Osteoblast (primary cell): Measurements from ENCODE around the gene WASHC4. TPM values are rescaled to one million over a fixed set of nuclear protein-coding genes. Genes with fewer than 3 reads are reported as not detected.

Source experiments
- DNase-seq: peaks from one replicate; pipeline ENCODE4 v3.0.0; 2011; ENCODE audit warnings: low spot score, mixed read lengths; ENCODE audit not compliant: insufficient read length; ENCODE audit errors: missing footprints
- H2AFZ ChIP-seq: 2 replicates; pipeline ENCODE4 v1.6.0; 2011; ENCODE audit warnings: mild to moderate bottlenecking, low read length
- H3K27ac ChIP-seq: 2 replicates; pipeline ENCODE4 v1.5.1; 2011; ENCODE audit warnings: mild to moderate bottlenecking, low read depth, low read length, moderate library complexity
- H3K27me3 ChIP-seq: 2 replicates; pipeline ENCODE4 v1.6.0; 2012; ENCODE audit warnings: mild to moderate bottlenecking, control low read depth, inconsistent platforms, low read length, moderate library complexity; ENCODE audit not compliant: insufficient read depth
- H3K36me3 ChIP-seq: 2 replicates; pipeline ENCODE4 v1.5.1; 2011; ENCODE audit warnings: mild to moderate bottlenecking, low read length, control low read depth, moderate library complexity; ENCODE audit not compliant: insufficient read depth
- H3K4me1 ChIP-seq: 2 replicates; pipeline ENCODE4 v1.5.1; 2011; ENCODE audit warnings: mild to moderate bottlenecking, low read length, control low read depth, moderate library complexity; ENCODE audit not compliant: insufficient read depth
- H3K4me2 ChIP-seq: 2 replicates; pipeline ENCODE4 v1.6.0; 2011; ENCODE audit warnings: mild to moderate bottlenecking, low read length; ENCODE audit not compliant: insufficient read depth
- H3K4me3 ChIP-seq: fragments of 200-600 bp; sonication (generic); 3 replicates; pipeline ENCODE4 v1.5.1; 2012; ENCODE audit warnings: mild to moderate bottlenecking, low read length, inconsistent platforms; ENCODE audit not compliant: insufficient read depth
- H3K79me2 ChIP-seq: 2 replicates; pipeline ENCODE4 v1.6.0; 2012; ENCODE audit warnings: mild to moderate bottlenecking, low read length, control low read depth, inconsistent platforms; ENCODE audit not compliant: insufficient read depth
- H3K9me3 ChIP-seq: 2 replicates; pipeline ENCODE4 v1.5.1; 2011; ENCODE audit warnings: low read depth, low read length, control low read depth
- H4K20me1 ChIP-seq: 2 replicates; pipeline ENCODE4 v1.6.0; 2012; ENCODE audit warnings: mild to moderate bottlenecking, low read length, control low read depth; ENCODE audit not compliant: insufficient read depth
- total RNA-seq: library from RNA; depleted of rRNA; stranded (reverse); fragments of >200 nt; gene quantifications from 2 replicates; pipeline ENCODE4 v1.2.3, GENCODE V29; 2012
- TF ChIP-seq, protein P1 (sequence below): IDR thresholded peaks from 2 replicates; pipeline ENCODE4 v1.5.1; 2011; ENCODE audit warnings: mild to moderate bottlenecking, low read depth, low read length, moderate library complexity; ENCODE audit errors: extremely low read depth

The WASHC4 gene
- total RNA-seq, 1 donor, result 124 TPM

DNA sequence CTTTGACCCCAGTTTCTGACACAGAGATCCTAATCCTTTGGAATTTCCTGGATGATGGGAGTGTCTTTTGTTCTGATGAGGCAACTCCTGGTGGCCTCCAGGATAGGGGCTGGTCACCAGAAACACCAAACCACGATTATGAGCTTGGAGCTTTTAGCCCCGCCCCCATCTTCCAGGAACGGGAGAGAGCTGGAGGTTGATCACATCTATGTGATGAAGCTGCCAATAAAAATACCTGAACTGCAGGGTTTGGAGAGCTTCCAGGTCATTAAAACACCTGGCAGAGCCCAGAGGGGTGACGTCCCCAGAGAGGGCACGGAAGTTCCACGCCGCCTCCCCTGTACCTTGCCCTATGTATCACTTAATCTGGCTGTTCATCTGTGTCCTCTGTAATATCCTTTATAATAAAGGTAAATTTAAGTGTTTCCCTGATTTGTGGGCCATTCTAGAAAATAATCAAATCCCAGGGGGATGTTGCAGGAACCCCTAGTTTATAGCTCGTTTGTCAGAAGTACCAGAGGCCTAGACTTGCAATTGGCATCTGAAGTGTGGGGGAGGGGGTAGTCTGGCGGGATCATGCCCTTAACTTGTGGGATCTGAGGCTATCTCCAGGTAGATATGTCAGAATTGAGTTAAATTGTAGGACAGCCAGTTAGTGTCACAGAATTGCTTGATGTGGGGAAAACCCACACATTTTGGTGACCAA, 107.3 kb downstream of the WASHC4 start:
- peak overlapping the region; percentile 65 for H3K4me2 ChIP-seq
- no peak overlapping the region for H2AFZ ChIP-seq
- H3K9me3 ChIP-seq, result no peaks in the 10 kb centered on the region
- no peak for DNase-seq
- no peaks in the 10 kb centered on the region for H3K27me3 ChIP-seq
- H3K36me3 ChIP-seq, result peaks cover 64% of the 10 kb centered on the region
- TF ChIP-seq, protein P1, sequence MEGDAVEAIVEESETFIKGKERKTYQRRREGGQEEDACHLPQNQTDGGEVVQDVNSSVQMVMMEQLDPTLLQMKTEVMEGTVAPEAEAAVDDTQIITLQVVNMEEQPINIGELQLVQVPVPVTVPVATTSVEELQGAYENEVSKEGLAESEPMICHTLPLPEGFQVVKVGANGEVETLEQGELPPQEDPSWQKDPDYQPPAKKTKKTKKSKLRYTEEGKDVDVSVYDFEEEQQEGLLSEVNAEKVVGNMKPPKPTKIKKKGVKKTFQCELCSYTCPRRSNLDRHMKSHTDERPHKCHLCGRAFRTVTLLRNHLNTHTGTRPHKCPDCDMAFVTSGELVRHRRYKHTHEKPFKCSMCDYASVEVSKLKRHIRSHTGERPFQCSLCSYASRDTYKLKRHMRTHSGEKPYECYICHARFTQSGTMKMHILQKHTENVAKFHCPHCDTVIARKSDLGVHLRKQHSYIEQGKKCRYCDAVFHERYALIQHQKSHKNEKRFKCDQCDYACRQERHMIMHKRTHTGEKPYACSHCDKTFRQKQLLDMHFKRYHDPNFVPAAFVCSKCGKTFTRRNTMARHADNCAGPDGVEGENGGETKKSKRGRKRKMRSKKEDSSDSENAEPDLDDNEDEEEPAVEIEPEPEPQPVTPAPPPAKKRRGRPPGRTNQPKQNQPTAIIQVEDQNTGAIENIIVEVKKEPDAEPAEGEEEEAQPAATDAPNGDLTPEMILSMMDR, result no peak
- H3K79me2 ChIP-seq, result peaks cover 30% of the 10 kb centered on the region
- H3K27ac ChIP-seq, result peak overlapping the region; percentile 100
- peaks cover 6% of the 10 kb centered on the region for H4K20me1 ChIP-seq
- no peak overlapping the region for H3K4me3 ChIP-seq
- peaks cover 34% of the 10 kb centered on the region for H3K4me1 ChIP-seq

DNA sequence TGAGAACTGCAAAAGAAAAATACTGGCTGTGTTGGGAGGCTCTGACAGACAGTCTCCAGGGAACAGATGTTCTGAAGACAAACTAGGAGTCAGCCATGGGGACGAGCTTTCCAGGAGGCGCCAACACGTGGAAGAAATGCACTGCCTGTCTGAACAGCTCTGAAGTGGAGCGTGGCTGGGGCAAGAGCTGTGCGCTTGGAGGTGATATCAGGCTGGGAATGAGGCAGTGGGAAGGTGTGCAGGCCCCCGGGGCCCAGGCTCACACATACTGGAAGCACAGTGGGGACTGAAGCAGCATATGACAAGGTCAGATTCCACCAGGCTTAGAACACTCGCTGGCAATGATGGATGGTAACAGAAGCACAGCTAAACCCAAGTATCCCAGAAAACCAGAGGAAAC, 110.9 kb downstream of the WASHC4 start:
- Histone ChIP-seq H3K4me3 (no peak overlapping the region), H3K27ac (peak overlapping the region; percentile 40), H3K4me2 (no peak overlapping the region), H4K20me1 (peaks cover 13% of the 10 kb centered on the region), H3K27me3 (no peaks in the 10 kb centered on the region), H3K79me2 (peaks cover 64% of the 10 kb centered on the region), H3K4me1 (peaks cover 19% of the 10 kb centered on the region), H3K36me3 (peaks cover 73% of the 10 kb centered on the region), H3K9me3 (no peaks in the 10 kb centered on the region), H2AFZ (no peak overlapping the region)
- TF ChIP-seq, protein P1, result no peak
- no peak for DNase-seq

Other genes starting within 250 kb of the WASHC4 start
- 36.5 and 36.6 TPM in 2 replicates for gene SLC41A2, start 149.4 kb upstream of the WASHC4 start, total RNA-seq
- gene NOPCHAP1, start 121.4 kb upstream of the WASHC4 start, total RNA-seq, result 4.3 and 4.4 TPM in 2 replicates
- 55.4 and 63.9 TPM in 2 replicates for gene ALDH1L2, start 23.3 kb upstream of the WASHC4 start, total RNA-seq
- 67.0 and 91.3 TPM in 2 replicates for gene APPL2, start 128.4 kb downstream of the WASHC4 start, total RNA-seq
- 48.5 and 58.0 TPM in 2 replicates for gene C12orf75, start 223.0 kb downstream of the WASHC4 start, total RNA-seq